Fibroblast of upper back skin (primary cell): Measurements from ENCODE around the gene MED29.

Experiments used
- DNase-seq: peaks from one replicate; pipeline ENCODE4 v3.0.0-alpha.2; 2013

The MED29 gene

DNA sequence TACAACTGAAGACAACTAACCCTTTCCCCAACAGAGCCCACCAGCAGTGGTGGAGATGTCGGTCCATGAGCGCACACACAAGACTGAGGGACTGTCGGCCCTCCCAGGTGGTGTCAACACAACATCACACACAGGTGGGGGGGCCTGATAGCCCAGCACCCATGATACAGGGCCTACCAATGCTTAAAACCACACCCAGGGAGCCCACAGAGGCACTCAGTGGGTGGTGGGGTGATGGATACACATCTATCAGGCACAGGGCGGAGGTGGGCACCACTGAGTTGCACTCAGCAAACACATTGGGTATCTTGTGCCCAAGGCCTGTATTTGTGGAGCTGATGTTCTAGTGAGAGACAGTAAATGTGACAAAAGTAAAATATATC is 8.5 kb downstream of the MED29 start:
- no peak for DNase-seq

DNA sequence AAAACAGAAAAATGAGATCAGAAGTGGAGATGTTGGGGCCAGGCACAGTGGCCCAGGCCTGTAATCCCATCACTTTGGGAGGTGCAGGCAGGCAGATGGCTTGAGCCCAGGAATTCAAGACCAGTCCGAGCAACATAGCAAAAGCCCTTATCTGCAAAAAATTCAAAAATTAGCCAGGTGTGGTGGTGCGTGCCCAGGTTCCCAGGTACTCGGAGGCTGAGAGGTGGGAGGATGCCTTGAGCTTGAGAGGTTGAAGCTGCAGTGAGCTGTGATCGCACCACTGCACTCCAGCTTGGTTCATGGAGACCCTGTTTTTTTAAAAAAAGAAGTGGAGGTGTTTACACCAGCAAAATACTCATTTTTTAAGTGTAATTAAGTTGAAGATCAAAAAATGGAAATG is 8.9 kb downstream of the MED29 start:
- DNase-seq, result no peak

DNA sequence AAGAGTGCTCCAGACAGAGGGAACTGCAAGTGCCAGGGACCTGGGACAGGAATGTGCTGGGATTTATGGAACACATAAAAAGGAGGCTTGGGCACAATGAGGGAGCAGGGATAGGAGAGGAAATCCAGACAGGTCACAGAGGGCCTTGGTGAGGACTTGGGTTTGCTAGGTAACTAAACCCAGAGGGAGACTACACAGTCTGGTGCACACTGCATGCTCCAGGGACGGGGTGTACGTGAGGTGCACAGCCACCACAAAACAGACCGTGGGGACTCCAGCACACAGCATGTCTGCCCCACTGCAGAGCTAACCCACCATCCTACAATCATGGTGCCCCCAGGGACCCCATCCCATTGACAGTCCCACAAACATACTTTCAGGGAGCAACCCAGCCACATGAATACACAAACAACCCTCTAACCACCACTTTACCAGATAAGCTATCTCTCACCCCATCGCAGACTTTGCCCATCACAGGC is 9.9 kb downstream of the MED29 start:
- DNase-seq, result no peak

GRCh38 chr19:39401549-39402345 is 10.6 kb downstream of the MED29 start:
- peak; percentile 64 for DNase-seq

DNA sequence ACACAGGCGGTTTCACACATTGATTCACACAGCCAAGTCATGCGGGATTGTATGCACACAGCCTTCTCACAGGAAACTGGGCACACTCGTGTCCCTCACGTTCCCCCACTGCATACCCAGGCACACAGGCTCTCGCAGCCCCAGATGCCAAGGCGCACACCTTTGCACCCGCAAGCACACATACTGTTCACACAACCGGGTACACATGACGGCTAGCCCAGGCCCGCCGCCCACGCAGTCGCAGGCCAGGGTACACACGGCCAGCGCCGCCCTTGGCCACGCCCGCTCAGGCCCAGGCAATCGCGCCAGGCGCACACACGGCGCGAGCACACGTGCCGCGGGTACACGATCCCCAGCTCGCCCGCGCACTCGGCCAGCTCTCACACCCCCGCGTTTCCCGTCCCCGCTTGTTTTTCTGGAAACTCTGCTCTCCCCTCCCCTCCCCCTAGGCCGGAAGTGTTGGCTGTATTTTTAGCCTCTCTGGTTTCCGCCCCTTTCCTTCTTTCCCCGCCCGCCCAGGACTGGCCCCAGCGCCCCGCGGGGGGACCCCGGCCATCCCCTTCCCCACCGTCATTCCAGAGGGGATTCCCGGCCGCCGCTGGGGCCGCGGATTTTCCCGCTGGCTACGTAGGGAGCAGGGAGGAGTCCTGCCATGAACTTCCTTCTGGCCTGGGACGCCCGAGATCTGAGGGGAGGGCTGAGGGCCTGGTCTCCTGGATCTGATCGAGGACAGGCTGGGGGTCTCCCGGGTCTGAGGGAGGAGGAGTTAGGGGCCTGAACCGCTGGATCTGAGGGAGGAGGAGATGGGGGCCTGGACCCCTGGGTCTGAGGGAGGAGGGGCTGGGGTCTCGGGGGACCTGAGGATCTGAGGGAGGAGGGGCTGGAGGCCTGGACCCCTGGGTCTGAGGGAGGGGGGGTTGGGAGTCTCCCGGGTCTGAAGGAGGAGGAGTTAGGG is 11.4 kb downstream of the MED29 start:
- peak; percentile 89 for DNase-seq

GRCh38 chr19:39403331-39404312 is 12.4 kb downstream of the MED29 start:
- peak; percentile 100 for DNase-seq

DNA sequence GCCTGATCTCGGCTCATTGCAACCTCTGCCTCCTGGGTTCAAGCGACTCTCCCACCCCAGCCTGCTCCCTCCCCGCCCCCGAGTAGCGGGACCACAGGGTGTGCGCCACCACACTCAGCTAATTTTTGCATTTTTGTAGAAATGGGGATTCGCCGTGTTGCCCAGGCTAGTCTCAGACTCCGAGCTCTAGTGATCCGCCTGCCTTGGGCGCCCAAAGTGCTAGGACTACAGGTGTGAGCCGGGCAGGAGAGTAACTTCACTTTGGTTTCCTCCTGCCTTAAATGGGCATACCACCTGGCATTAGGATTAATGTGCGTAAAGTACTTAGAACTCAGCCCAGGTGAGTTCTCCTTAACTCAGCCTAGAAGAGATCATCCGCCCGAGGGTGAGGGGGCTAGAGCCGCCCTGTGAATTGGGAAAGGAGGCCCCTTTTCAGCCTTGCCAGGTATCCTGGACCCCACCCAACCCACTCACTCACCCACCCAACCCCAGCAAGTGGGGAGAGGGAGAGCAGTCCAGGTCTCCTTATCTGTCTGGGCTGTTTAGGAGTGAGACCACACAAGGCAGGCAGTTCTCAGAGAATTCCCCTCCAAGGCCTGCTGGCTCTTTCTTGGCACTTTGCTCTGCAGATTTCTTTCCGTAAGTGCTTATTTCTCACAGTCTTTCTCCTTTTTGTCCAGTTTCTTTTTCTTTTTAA is 14.2 kb downstream of the MED29 start:
- DNase-seq, result no peak

GRCh38 chr19:39405958-39406655 is 14.9 kb downstream of the MED29 start:
- no peak for DNase-seq

DNA sequence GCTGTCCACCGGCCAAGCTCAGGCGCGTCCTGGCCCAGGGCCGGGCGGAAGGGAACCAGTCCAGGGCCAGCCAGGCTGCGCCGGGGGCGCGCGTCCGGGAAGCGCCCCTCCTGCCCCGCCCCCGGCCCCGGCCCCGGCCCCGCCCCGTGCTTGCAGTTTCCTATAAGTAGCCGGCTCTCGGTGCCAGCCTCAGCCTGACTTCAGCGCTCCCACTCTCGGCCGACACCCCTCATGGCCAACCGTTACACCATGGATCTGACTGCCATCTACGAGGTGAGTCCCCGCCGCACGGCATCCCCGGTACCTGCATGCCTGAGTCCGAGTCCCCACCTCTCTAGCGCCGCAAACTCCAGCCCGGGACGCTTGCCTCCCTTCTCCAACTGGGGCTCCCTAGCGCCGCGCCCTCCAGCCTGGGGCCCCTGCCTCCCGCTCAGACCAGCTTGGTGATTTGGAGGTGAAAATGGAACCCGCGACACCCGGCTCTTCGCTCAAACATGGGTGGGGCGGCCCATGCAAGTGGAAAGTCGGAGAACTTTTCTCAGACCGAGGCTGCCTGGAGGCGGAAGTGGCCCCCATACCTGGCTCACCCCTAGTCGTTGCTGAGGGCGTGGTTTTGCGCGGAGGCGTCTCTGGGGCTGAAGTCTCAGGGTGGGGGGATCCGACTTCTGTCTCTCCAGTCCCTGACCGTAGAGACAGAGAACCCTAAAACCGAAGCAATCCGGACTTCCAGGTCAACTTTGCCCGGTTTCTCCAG is 15.7 kb downstream of the MED29 start, which contains the start of gene ZFP36:
ZFP36 (plus strand) TSS at position 192 of the 754 bp plus-strand sequence; CDS start at position 250, 58 bp downstream.
- peak; percentile 74 for DNase-seq

GRCh38 chr19:39407410-39407659 is 16.2 kb downstream of the MED29 start:
- no peak for DNase-seq

GRCh38 chr19:39407660-39408391 is 16.6 kb downstream of the MED29 start:
- no peak for DNase-seq

- DNase-seq, result no peak
Observed at GRCh38 chr19:39408392-39409207, 17.4 kb downstream of the MED29 start.

GRCh38 chr19:39409208-39410016 is 18.2 kb downstream of the MED29 start:
- DNase-seq, result peak; percentile 59

- DNase-seq, result peak; percentile 57
Observed at GRCh38 chr19:39410017-39410830, 19.0 kb downstream of the MED29 start.

GRCh38 chr19:39410831-39411080 is 19.6 kb downstream of the MED29 start:
- DNase-seq, result no peak

DNA sequence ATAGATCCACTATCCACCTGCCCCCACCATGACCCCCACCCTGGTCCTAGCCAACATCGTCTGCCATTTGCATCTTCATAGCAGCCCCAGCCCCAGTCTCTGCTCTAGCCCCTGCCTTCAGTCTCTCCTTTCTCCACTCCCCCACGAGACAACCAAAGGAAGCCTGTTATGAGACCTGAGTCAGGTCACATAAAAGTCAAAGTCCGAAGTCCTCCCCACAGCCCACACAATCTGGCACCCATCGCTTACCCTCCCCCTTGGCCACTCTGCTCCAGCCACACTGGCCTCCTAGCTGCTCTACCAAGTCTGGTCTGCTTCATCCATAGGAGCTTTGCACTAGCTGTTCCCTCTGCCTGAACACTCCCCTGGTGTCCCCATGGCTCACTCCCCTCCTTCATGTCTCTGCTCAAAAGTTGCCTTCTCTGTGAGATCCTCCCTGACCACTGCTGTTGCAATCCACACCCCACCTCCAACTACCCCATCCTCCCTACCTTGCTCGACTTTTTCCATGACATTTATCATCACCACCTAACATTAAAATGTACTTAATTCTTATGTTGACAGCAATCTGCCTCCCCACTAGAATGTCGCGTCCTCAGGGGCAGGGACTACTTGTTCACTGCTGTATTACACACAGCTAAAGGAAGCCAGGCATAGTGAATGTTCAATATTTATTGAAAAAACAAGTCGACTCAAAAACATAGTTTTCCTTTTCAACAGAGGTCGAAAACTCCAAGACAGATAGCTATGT is 20.1 kb downstream of the MED29 start:
- DNase-seq, result no peak

DNA sequence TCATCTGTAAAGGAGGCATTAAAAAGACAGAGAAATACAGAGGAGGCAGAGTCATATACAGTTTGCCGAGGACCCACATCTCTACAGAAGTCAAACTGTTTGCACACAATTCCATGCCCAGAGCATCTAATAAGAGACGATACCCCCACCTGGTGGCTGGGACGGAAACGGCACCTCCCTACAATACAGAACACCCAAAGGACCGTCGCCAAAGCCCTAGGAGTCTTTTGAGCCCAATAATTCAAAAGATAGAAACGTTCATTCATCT is 20.6 kb downstream of the MED29 start:
- DNase-seq, result peak; percentile 92
